HEK293T (cell line): ENCODE results near the gene CHCHD3.
"Not testable (repeated sequence)": the region's sequence is repeated elsewhere in the genome, so short reads cannot be mapped to it uniquely, and the experiment has no call there.

Experiments
- CTCF ChIA-PET: fragments of 350-600 bp; formaldehyde crosslinking; extraction: SDS; loops from one replicate; lab custom pipeline; 2021; ENCODE audit warnings: antibody characterized with exemption, inconsistent platforms; lab: Yijun Ruan, JAX
- POLR2A ChIA-PET: fragments of 350-600 bp; formaldehyde crosslinking; extraction: SDS; loops from one replicate; lab custom pipeline; 2020; ENCODE audit warnings: antibody characterized with exemption, inconsistent platforms; lab: Yijun Ruan, JAX
- DNase-seq: peaks from one replicate; pipeline ENCODE4 v3.0.0; 2012; ENCODE audit warnings: mixed read lengths; ENCODE audit errors: extremely low spot score
- ARNT ChIP-seq: fragments of 450-650 bp; IDR thresholded peaks from 2 replicates; pipeline ENCODE4 v1.6.1; 2017; ENCODE audit warnings: mild to moderate bottlenecking
- BHLHE40 ChIP-seq: fragments of 450-650 bp; IDR thresholded peaks from 2 replicates; pipeline ENCODE4 v1.6.1; 2016; ENCODE audit warnings: mild to moderate bottlenecking, moderate library complexity, borderline replicate concordance
- CTBP1 ChIP-seq: fragments of 450-650 bp; IDR thresholded peaks from 2 replicates; pipeline ENCODE4 v1.6.1; 2016; ENCODE audit warnings: borderline replicate concordance
- ELF4 ChIP-seq: fragments of 450-650 bp; IDR thresholded peaks from 2 replicates; pipeline ENCODE4 v1.6.1; 2017; ENCODE audit warnings: antibody characterized with exemption
- FOXA1 ChIP-seq: fragments of 450-650 bp; IDR thresholded peaks from 2 replicates; pipeline ENCODE4 v1.6.1; 2016; ENCODE audit warnings: mild to moderate bottlenecking
- FOXK2 ChIP-seq: fragments of 450-650 bp; IDR thresholded peaks from 2 replicates; pipeline ENCODE4 v1.6.1; 2016; ENCODE audit warnings: mild to moderate bottlenecking
- FOXM1 ChIP-seq: fragments of 450-650 bp; IDR thresholded peaks from 2 replicates; pipeline ENCODE4 v1.6.1; 2017; ENCODE audit warnings: mild to moderate bottlenecking, borderline replicate concordance
- HDGF ChIP-seq: fragments of 450-650 bp; IDR thresholded peaks from 2 replicates; pipeline ENCODE4 v1.6.1; 2017; ENCODE audit warnings: antibody characterized with exemption, borderline replicate concordance
- L3MBTL2 ChIP-seq: fragments of 450-650 bp; conservative IDR thresholded peaks from 2 replicates; pipeline ENCODE4 v1.6.1; 2016; ENCODE audit warnings: mild to moderate bottlenecking
- LEF1 ChIP-seq: fragments of 450-650 bp; IDR thresholded peaks from 2 replicates; pipeline ENCODE4 v1.6.1; 2017; ENCODE audit warnings: mild to moderate bottlenecking, borderline replicate concordance
- NFRKB ChIP-seq: fragments of 450-650 bp; IDR thresholded peaks from 2 replicates; pipeline ENCODE4 v1.6.1; 2016; ENCODE audit warnings: mild to moderate bottlenecking, moderate library complexity
- PKNOX1 ChIP-seq: fragments of 450-650 bp; IDR thresholded peaks from 2 replicates; pipeline ENCODE4 v1.6.1; 2016
- SP1 ChIP-seq: fragments of 450-650 bp; IDR thresholded peaks from 2 replicates; pipeline ENCODE4 v1.6.1; 2017
- SUZ12 ChIP-seq: fragments of 450-650 bp; IDR thresholded peaks from 2 replicates; pipeline ENCODE4 v1.6.1; 2016; ENCODE audit warnings: mild to moderate bottlenecking
- TARDBP ChIP-seq: fragments of 450-650 bp; IDR thresholded peaks from 2 replicates; pipeline ENCODE4 v1.6.1; 2016
- ZNF384 ChIP-seq: fragments of 450-650 bp; IDR thresholded peaks from 2 replicates; pipeline ENCODE4 v1.6.1; 2016

Gene CHCHD3

GRCh38 chr7:132897093-132897687, 184.7 kb downstream of the CHCHD3 start:
- ChIA-PET CTCF (no interaction called here), POLR2A (no interaction called here)
- DNase-seq: no peak
- no peak for TF ChIP-seq FOXA1
- TF ChIP-seq CTBP1: no peak
- no peak for TF ChIP-seq PKNOX1
- no peak for TF ChIP-seq ELF4
- no peak for TF ChIP-seq LEF1
- TF ChIP-seq ARNT: no peak
- no peak for TF ChIP-seq FOXM1
- no peak for TF ChIP-seq L3MBTL2
- TF ChIP-seq FOXK2: no peak
- no peak for TF ChIP-seq TARDBP
- TF ChIP-seq ZNF384: no peak
- TF ChIP-seq SP1: no peak
- TF ChIP-seq SUZ12: no peak
- no peak for TF ChIP-seq HDGF
- no peak for TF ChIP-seq BHLHE40
- TF ChIP-seq NFRKB: no peak

- no peak for DNase-seq
- ChIA-PET CTCF (no interaction called here), POLR2A (no interaction called here)
- TF ChIP-seq HDGF: no peak
- TF ChIP-seq NFRKB: no peak
- no peak for TF ChIP-seq FOXM1
- TF ChIP-seq FOXA1: no peak
- TF ChIP-seq TARDBP: no peak
Observed at GRCh38 chr7:132895231-132895630, 186.7 kb downstream of the CHCHD3 start.

GRCh38 chr7:132893560-132893959, 188.3 kb downstream of the CHCHD3 start:
- ChIA-PET CTCF (no interaction called here), POLR2A (no interaction called here)
- TF ChIP-seq SP1 (no peak), CTBP1 (no peak), TARDBP (no peak), HDGF (no peak), ELF4 (no peak), SUZ12 (no peak), LEF1 (no peak), ZNF384 (no peak), FOXA1 (no peak), BHLHE40 (no peak), ARNT (no peak)
- no peak for DNase-seq

- POLR2A ChIA-PET, CTCF ChIA-PET: not testable (repeated sequence)
Observed at GRCh38 chr7:132892744-132893143, 189.1 kb downstream of the CHCHD3 start.

GRCh38 chr7:132891554-132891953, 190.3 kb downstream of the CHCHD3 start:
- no peak for DNase-seq
- CTCF ChIA-PET: no interaction called here
- POLR2A ChIA-PET: no interaction called here
- TF ChIP-seq HDGF: no peak
- TF ChIP-seq CTBP1: no peak
- no peak for TF ChIP-seq ELF4
- TF ChIP-seq L3MBTL2: no peak
- TF ChIP-seq TARDBP: no peak
- no peak for TF ChIP-seq FOXK2
- no peak for TF ChIP-seq FOXA1
- TF ChIP-seq ARNT: no peak
- TF ChIP-seq BHLHE40: no peak
- TF ChIP-seq FOXM1: no peak
- TF ChIP-seq PKNOX1: no peak
- no peak for TF ChIP-seq ZNF384
- no peak for TF ChIP-seq LEF1
- TF ChIP-seq SUZ12: no peak

More at GRCh38 chr7:132892744-132893143, 189.1 kb downstream of the CHCHD3 start:
- DNase-seq: not testable (repeated sequence)

GRCh38 chr7:132882714-132883428, 199.0 kb downstream of the CHCHD3 start:
- TF ChIP-seq CTBP1 (no peak), HDGF (no peak), FOXK2 (no peak)
- ChIA-PET CTCF (no interaction called here), POLR2A (no interaction called here)
- no peak for DNase-seq

GRCh38 chr7:132881317-132881716, 200.6 kb downstream of the CHCHD3 start:
- CTCF ChIA-PET: no interaction called here
- TF ChIP-seq PKNOX1: no peak
- no peak for TF ChIP-seq LEF1
- no peak for TF ChIP-seq SUZ12
- TF ChIP-seq L3MBTL2: no peak
- TF ChIP-seq SP1: no peak
- no peak for TF ChIP-seq BHLHE40
- TF ChIP-seq TARDBP: no peak
- POLR2A ChIA-PET: no interaction called here
- no peak for DNase-seq
